IMR-90 (cell line): ENCODE data around the gene ADGRA3. TPM values are rescaled to one million over a fixed set of nuclear protein-coding genes. Genes with fewer than 3 reads are reported as not detected.

ENCODE experiments used
- ATAC-seq: fragments of 200-7000 bp; cut with Tn5 transposase; 2 replicates; pipeline ENCODE4 v1.9.1; 2020; ENCODE audit warnings: low read depth, mild to moderate bottlenecking, moderate library complexity
- BruUV-seq: library from RNA; stranded (reverse); fragments of 400-500 nt; replicated peaks from 2 replicates; lab custom pipeline; 2021; lab: Mats Ljungman, UMichigan
- CTCF ChIA-PET: fragments of 300-600 bp; formaldehyde crosslinking; extraction: SDS; loops from one replicate; lab custom pipeline; 2021; ENCODE audit warnings: antibody characterized with exemption; lab: Yijun Ruan, JAX
- POLR2A ChIA-PET: fragments of 300-600 bp; sonication (Branson Sonifier 250); formaldehyde crosslinking; loops from one replicate; lab custom pipeline; 2022; ENCODE audit warnings: antibody characterized with exemption; ENCODE audit not compliant: unreplicated experiment; lab: Charles Lee
- DNase-seq: peaks from one replicate; pipeline ENCODE4 v3.0.0; 2013
- H2AFZ ChIP-seq: replicated peaks from 2 replicates; pipeline ENCODE3; 2013; ENCODE audit warnings: low read length, mild to moderate bottlenecking; ENCODE audit not compliant: poor library complexity
- H2AK5ac ChIP-seq: 2 replicates; pipeline ENCODE4 v1.6.1; 2013; ENCODE audit warnings: low read depth, low read length, inconsistent platforms
- H2AK9ac ChIP-seq: replicated peaks from 2 replicates; pipeline ENCODE3; 2013; ENCODE audit warnings: mild to moderate bottlenecking, low read depth, low read length, moderate library complexity; ENCODE audit not compliant: poor library complexity
- H2BK120ac ChIP-seq: 2 replicates; pipeline ENCODE4 v1.6.1; 2013; ENCODE audit warnings: low read depth, low read length, inconsistent platforms
- H2BK15ac ChIP-seq: 3 replicates; pipeline ENCODE4 v1.6.1; 2013; ENCODE audit warnings: low read depth, low read length, inconsistent platforms
- H2BK20ac ChIP-seq: 2 replicates; pipeline ENCODE4 v1.6.1; 2013; ENCODE audit warnings: low read depth, mild to moderate bottlenecking, inconsistent platforms, low read length, moderate library complexity
- H2BK5ac ChIP-seq: 2 replicates; pipeline ENCODE4 v1.6.1; 2013; ENCODE audit warnings: mild to moderate bottlenecking, low read depth, low read length, inconsistent platforms; ENCODE audit not compliant: poor library complexity, severe bottlenecking
- H3K14ac ChIP-seq: replicated peaks from 2 replicates; pipeline ENCODE4 v1.6.1; 2013; ENCODE audit warnings: low read depth, low read length, inconsistent platforms
- H3K18ac ChIP-seq: 2 replicates; pipeline ENCODE4 v1.6.1; 2013; ENCODE audit warnings: low read depth, low read length, control low read depth
- H3K23ac ChIP-seq: 2 replicates; pipeline ENCODE4 v1.6.1; 2013; ENCODE audit warnings: low read depth, low read length, inconsistent platforms
- H3K27ac ChIP-seq: 2 replicates; pipeline ENCODE4 v1.5.1; 2013; ENCODE audit warnings: mild to moderate bottlenecking, control low read depth, low read length; ENCODE audit not compliant: insufficient read depth
- H3K27me3 ChIP-seq: 2 replicates; pipeline ENCODE4 v1.6.1; 2013; ENCODE audit warnings: low read length; ENCODE audit not compliant: control insufficient read depth, insufficient read depth
- H3K36me3 ChIP-seq: 2 replicates; pipeline ENCODE4 v1.6.1; 2013; ENCODE audit warnings: low read length, mixed read lengths; ENCODE audit not compliant: control insufficient read depth, insufficient read depth
- H3K4ac ChIP-seq: 2 replicates; pipeline ENCODE4 v1.6.1; 2013; ENCODE audit warnings: low read depth, low read length, inconsistent platforms
- H3K4me1 ChIP-seq: 2 replicates; pipeline ENCODE4 v1.6.1; 2013; ENCODE audit warnings: low read length, mixed read lengths; ENCODE audit not compliant: control insufficient read depth, insufficient read depth
- H3K4me2 ChIP-seq: 2 replicates; pipeline ENCODE4 v1.6.1; 2013; ENCODE audit warnings: low read depth, mild to moderate bottlenecking, control low read depth, low read length, moderate library complexity
- H3K4me3 ChIP-seq: 2 replicates; pipeline ENCODE4 v1.5.1; 2013; ENCODE audit warnings: low read depth, mild to moderate bottlenecking, control low read depth, low read length, moderate library complexity; ENCODE audit not compliant: insufficient read depth
- H3K56ac ChIP-seq: 2 replicates; pipeline ENCODE4 v1.6.1; 2013; ENCODE audit warnings: low read length, inconsistent platforms; ENCODE audit not compliant: insufficient read depth; ENCODE audit errors: extremely low read depth
- H3K79me1 ChIP-seq, 2 experiments: 2 replicates each; pipeline ENCODE4 v1.6.1; 2013; ENCODE audit warnings: low read length in 2 of 2, inconsistent platforms in 1 of 2, low read depth in 1 of 2
- H3K9ac ChIP-seq: 2 replicates; pipeline ENCODE4 v1.6.1; 2013; ENCODE audit warnings: low read depth, low read length, control low read depth
- H3K9me1 ChIP-seq: 2 replicates; pipeline ENCODE4 v1.6.1; 2013; ENCODE audit warnings: low read length, inconsistent platforms; ENCODE audit not compliant: insufficient read depth
- H3K9me3 ChIP-seq: 2 replicates; pipeline ENCODE4 v1.6.1; 2013; ENCODE audit warnings: low read length; ENCODE audit not compliant: control insufficient read depth, insufficient read depth
- H4K20me1 ChIP-seq: 2 replicates; pipeline ENCODE4 v1.6.1; 2013; ENCODE audit warnings: low read length, inconsistent platforms; ENCODE audit not compliant: insufficient read depth
- H4K5ac ChIP-seq: 2 replicates; pipeline ENCODE4 v1.6.1; 2013; ENCODE audit warnings: mild to moderate bottlenecking, low read depth, low read length, control low read depth
- H4K8ac ChIP-seq, 2 experiments: 2 replicates each; pipeline ENCODE4 v1.6.1; 2013; ENCODE audit warnings: low read depth in 2 of 2, low read length in 2 of 2, control low read depth in 1 of 2, inconsistent platforms in 1 of 2
- H4K91ac ChIP-seq: 2 replicates; pipeline ENCODE4 v1.6.1; 2013; ENCODE audit warnings: low read depth, low read length, inconsistent platforms; ENCODE audit not compliant: insufficient read depth
- BHLHE40 ChIP-seq: fragments of 150-350 bp; IDR thresholded peaks from 2 replicates; pipeline ENCODE4 v1.6.1; 2016; ENCODE audit warnings: mild to moderate bottlenecking, low read depth, low read length
- CEBPB ChIP-seq: IDR thresholded peaks from 2 replicates; pipeline ENCODE4 v1.6.1; 2012; ENCODE audit warnings: low read depth, low read length, improper control_type of control experiment
- CHD1 ChIP-seq: IDR thresholded peaks from 2 replicates; pipeline ENCODE4 v1.6.1; 2012; ENCODE audit warnings: low read depth, low read length, improper control_type of control experiment
- ELK1 ChIP-seq: fragments of 150-350 bp; IDR thresholded peaks from 2 replicates; pipeline ENCODE4 v1.6.1; 2016; ENCODE audit warnings: low read depth, mild to moderate bottlenecking, low read length, moderate library complexity, borderline replicate concordance
- FOS ChIP-seq: fragments of 150-350 bp; IDR thresholded peaks from 2 replicates; pipeline ENCODE4 v1.6.1; 2016; ENCODE audit warnings: low read depth, low read length
- MAFK ChIP-seq: IDR thresholded peaks from 2 replicates; pipeline ENCODE4 v1.6.1; 2012; ENCODE audit warnings: low read depth, low read length, improper control_type of control experiment
- MAZ ChIP-seq: IDR thresholded peaks from 2 replicates; pipeline ENCODE4 v1.6.1; 2012; ENCODE audit warnings: low read depth, mild to moderate bottlenecking, low read length, improper control_type of control experiment, moderate library complexity, borderline replicate concordance
- MXI1 ChIP-seq: IDR thresholded peaks from 2 replicates; pipeline ENCODE4 v1.6.1; 2012; ENCODE audit warnings: low read depth, mild to moderate bottlenecking, low read length, moderate library complexity, borderline replicate concordance
- NFE2L2 ChIP-seq: fragments of 150-350 bp; IDR thresholded peaks from 2 replicates; pipeline ENCODE4 v1.6.1; 2016; ENCODE audit warnings: low read depth, mild to moderate bottlenecking, low read length
- POLR2A ChIP-seq: IDR thresholded peaks from 2 replicates; pipeline ENCODE4 v1.6.1; 2012; ENCODE audit warnings: mild to moderate bottlenecking, low read depth, low read length
- RAD21 ChIP-seq: IDR thresholded peaks from 2 replicates; pipeline ENCODE4 v1.6.1; 2012; ENCODE audit warnings: low read length, improper control_type of control experiment
- RCOR1 ChIP-seq: IDR thresholded peaks from 2 replicates; pipeline ENCODE4 v1.6.1; 2012; ENCODE audit warnings: mild to moderate bottlenecking, low read length, improper control_type of control experiment; ENCODE audit not compliant: insufficient replicate concordance
- RFX5 ChIP-seq: IDR thresholded peaks from 2 replicates; pipeline ENCODE4 v1.8.0; 2012; ENCODE audit warnings: low read depth, mild to moderate bottlenecking, low read length, moderate library complexity
- WGBS, 2 experiments: methylation state at CpG; one replicate each; pipeline versions ENCODE4 v1.1.5 to v1.1.7; 2013; ENCODE audit warnings: missing lambda C conversion rate in 2 of 2; ENCODE audit not compliant: insufficient read length in 1 of 2; ENCODE audit errors: extremely low coverage in 2 of 2; 5-methylcytosine and 5-hydroxymethylcytosine counted together
- dilution Hi-C: fragments of 300-500 bp; cut with HindIII; formaldehyde crosslinking; loops from one replicate; pipeline ENCODE4 v1.14.3; 2018; ENCODE audit warnings: low sequenced_read_pairs; ENCODE audit not compliant: unreplicated experiment
- in situ Hi-C: fragments of 300-500 bp; cut with MboI; formaldehyde crosslinking; loops from 3 replicates; pipeline ENCODE4 v1.14.3; 2019; ENCODE audit warnings: low sequenced_read_pairs, inconsistent platforms, mixed read lengths
- intact Hi-C: fragments of 100-400 bp; cut with micrococcal nuclease; formaldehyde crosslinking; loops from 2 replicates; pipeline ENCODE4 v1.10.0; 2022
- polyA plus RNA-seq, 3 experiments: library from polyadenylated mRNA; depleted of rRNA; stranded (reverse); fragments of >200 nt; gene quantifications; 2 replicates each; pipeline ENCODE4 v1.2.3, GENCODE V29; 2012; ENCODE audit warnings: low replicate concordance in 1 of 3
- total RNA-seq: library from RNA; depleted of rRNA; stranded (reverse); fragments of >200 nt; gene quantifications from 2 replicates; pipeline ENCODE4 v1.2.3, GENCODE V29; 2012
- TF ChIP-seq, protein P1 (sequence below): conservative IDR thresholded peaks from 2 replicates; pipeline ENCODE4 v1.5.1; 2012; ENCODE audit warnings: mild to moderate bottlenecking, low read depth, low read length, improper control_type of control experiment

Gene ADGRA3
- total and polyA plus RNA-seq, 2 of the 4 experiments (the other 2 are of a cell fraction), result 20.1 to 28.0 TPM

DNA sequence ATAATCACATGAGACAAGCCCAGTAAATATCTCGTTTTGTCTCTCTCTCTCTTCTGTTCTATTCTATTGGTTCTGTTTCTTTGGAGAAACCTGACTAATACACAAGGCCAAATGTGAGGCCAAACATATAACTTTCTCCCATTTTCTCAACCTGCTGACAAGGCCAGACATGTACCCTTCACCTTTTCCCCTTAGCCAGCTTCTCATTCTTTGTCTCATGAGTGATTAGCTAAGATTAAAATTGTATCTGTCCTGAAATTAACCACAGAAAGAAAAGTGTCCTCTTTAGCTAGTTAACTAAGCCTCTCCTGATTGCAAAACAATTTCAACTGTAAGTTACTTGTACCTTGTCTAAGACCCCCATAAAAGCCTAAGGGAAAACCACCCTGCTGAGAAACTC is 18.5 kb upstream of the ADGRA3 start:
- Histone ChIP-seq H3K9ac (no peak overlapping the region), H4K5ac (no peak overlapping the region), H3K18ac (no peak overlapping the region), H2AFZ (no peak overlapping the region), H2BK20ac (no peak overlapping the region), H3K14ac (no peak overlapping the region), H3K36me3 (no peaks in the 10 kb centered on the region), H2AK5ac (no peak overlapping the region), H2BK120ac (no peak overlapping the region), H3K4ac (no peak overlapping the region), H2BK15ac (no peak overlapping the region), H2BK5ac (no peak overlapping the region), H4K91ac (no peak overlapping the region), H3K23ac (no peak overlapping the region), H3K27ac (no peak overlapping the region), H3K27me3 (no peaks in the 10 kb centered on the region; the same call in 1 of the 2 replicates), H3K9me1 (no peaks in the 10 kb centered on the region), H3K9me3 (peaks cover 2% of the 10 kb centered on the region; the same call in 1 of the 2 replicates), H3K4me2 (no peak overlapping the region), H2AK9ac (no peak overlapping the region), H4K8ac (no peak overlapping the region), H3K56ac (no peak overlapping the region), H3K4me3 (no peak overlapping the region), H3K79me1 (no peaks in the 10 kb centered on the region), H3K4me1 (no peaks in the 10 kb centered on the region), H4K20me1 (no peaks in the 10 kb centered on the region)
- no TSS peak for BruUV-seq
- intact Hi-C loops (no loop called here), dilution Hi-C loops (no loop called here), in situ Hi-C loops (no loop called here)
- ATAC-seq (no peak), DNase-seq (no peak)
- ChIA-PET CTCF (no interaction called here), POLR2A (no interaction called here)
- no peak for TF ChIP-seq MAFK
- TF ChIP-seq RAD21, result no peak
- TF ChIP-seq CHD1, result no peak
- no peak for TF ChIP-seq CEBPB
- no peak for TF ChIP-seq MAZ
- no peak for TF ChIP-seq ELK1
- TF ChIP-seq BHLHE40, result no peak
- no peak for TF ChIP-seq POLR2A
- no peak for TF ChIP-seq FOS
- no peak for TF ChIP-seq MXI1
- no peak for TF ChIP-seq RFX5
- no peak for TF ChIP-seq RCOR1
- TF ChIP-seq, protein P1, sequence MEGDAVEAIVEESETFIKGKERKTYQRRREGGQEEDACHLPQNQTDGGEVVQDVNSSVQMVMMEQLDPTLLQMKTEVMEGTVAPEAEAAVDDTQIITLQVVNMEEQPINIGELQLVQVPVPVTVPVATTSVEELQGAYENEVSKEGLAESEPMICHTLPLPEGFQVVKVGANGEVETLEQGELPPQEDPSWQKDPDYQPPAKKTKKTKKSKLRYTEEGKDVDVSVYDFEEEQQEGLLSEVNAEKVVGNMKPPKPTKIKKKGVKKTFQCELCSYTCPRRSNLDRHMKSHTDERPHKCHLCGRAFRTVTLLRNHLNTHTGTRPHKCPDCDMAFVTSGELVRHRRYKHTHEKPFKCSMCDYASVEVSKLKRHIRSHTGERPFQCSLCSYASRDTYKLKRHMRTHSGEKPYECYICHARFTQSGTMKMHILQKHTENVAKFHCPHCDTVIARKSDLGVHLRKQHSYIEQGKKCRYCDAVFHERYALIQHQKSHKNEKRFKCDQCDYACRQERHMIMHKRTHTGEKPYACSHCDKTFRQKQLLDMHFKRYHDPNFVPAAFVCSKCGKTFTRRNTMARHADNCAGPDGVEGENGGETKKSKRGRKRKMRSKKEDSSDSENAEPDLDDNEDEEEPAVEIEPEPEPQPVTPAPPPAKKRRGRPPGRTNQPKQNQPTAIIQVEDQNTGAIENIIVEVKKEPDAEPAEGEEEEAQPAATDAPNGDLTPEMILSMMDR, result no peak
- no peak for TF ChIP-seq NFE2L2
- WGBS, 2 experiments, result no CpG with 5 or more reads among the region's 1 CpG
